Progenitor cell of endocrine pancreas (in vitro differentiated cells): ENCODE measurements around the gene LEAP2. TPM values are rescaled to one million over a fixed set of nuclear protein-coding genes. Genes with fewer than 3 reads are reported as not detected.
"Not testable (repeated sequence)": the region's sequence is repeated elsewhere in the genome, so short reads cannot be mapped to it uniquely, and the experiment has no call there.

Experiments used
- DNase-seq: peaks from one replicate; pipeline ENCODE4 v3.0.0; 2021; ENCODE audit warnings: low spot score; ENCODE audit not compliant: unreplicated experiment
- H3K27ac Mint-ChIP-seq: 2 replicates; pipeline ENCODE4 v1.8.0; 2021; ENCODE audit warnings: mild to moderate bottlenecking, moderate library complexity, mixed read lengths
- H3K27me3 Mint-ChIP-seq: 2 replicates; pipeline ENCODE4 v1.8.0; 2021; ENCODE audit warnings: mixed read lengths
- H3K36me3 Mint-ChIP-seq: 2 replicates; pipeline ENCODE4 v1.8.0; 2022; ENCODE audit warnings: mixed read lengths; ENCODE audit not compliant: insufficient read depth
- H3K4me1 Mint-ChIP-seq: 2 replicates; pipeline ENCODE4 v1.8.0; 2021; ENCODE audit warnings: low read depth, mixed read lengths
- H3K4me3 Mint-ChIP-seq: 2 replicates; pipeline ENCODE4 v1.8.0; 2021; ENCODE audit warnings: low read depth, mild to moderate bottlenecking, moderate library complexity, mixed read lengths
- H3K9me3 Mint-ChIP-seq: 2 replicates; pipeline ENCODE4 v1.8.0; 2021; ENCODE audit warnings: low read depth, mixed read lengths
- total RNA-seq: library from RNA; stranded (reverse); gene quantifications from 2 replicates; pipeline ENCODE4 v1.2.1, GENCODE V29; 2021
- TF ChIP-seq, protein P1 (sequence below): fragments of 200-600 bp; sonication (generic); IDR thresholded peaks from one replicate; pipeline ENCODE4 v1.5.0; 2021; ENCODE audit warnings: antibody characterized with exemption, mild to moderate bottlenecking; ENCODE audit not compliant: unreplicated experiment

The LEAP2 gene
- total RNA-seq, 1 donor from 2014 or later = 1.7 TPM

- Mint-ChIP-seq H3K27ac (no peak overlapping the region), H3K27me3 (no peaks in the 10 kb centered on the region), H3K9me3 (no peaks in the 10 kb centered on the region), H3K36me3 (no peaks in the 10 kb centered on the region), H3K4me1 (peaks cover 5% of the 10 kb centered on the region), H3K4me3 (no peak overlapping the region)
- DNase-seq = no peak
- TF ChIP-seq, protein P1, sequence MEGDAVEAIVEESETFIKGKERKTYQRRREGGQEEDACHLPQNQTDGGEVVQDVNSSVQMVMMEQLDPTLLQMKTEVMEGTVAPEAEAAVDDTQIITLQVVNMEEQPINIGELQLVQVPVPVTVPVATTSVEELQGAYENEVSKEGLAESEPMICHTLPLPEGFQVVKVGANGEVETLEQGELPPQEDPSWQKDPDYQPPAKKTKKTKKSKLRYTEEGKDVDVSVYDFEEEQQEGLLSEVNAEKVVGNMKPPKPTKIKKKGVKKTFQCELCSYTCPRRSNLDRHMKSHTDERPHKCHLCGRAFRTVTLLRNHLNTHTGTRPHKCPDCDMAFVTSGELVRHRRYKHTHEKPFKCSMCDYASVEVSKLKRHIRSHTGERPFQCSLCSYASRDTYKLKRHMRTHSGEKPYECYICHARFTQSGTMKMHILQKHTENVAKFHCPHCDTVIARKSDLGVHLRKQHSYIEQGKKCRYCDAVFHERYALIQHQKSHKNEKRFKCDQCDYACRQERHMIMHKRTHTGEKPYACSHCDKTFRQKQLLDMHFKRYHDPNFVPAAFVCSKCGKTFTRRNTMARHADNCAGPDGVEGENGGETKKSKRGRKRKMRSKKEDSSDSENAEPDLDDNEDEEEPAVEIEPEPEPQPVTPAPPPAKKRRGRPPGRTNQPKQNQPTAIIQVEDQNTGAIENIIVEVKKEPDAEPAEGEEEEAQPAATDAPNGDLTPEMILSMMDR = no peak
These were observed 19.7 kb upstream of the LEAP2 start for GRCh38 chr5:132853790-132854189.

GRCh38 chr5:132854301-132854700 is 19.2 kb upstream of the LEAP2 start:
- no peak overlapping the region for H3K4me3 Mint-ChIP-seq
- H3K27ac Mint-ChIP-seq = no peak overlapping the region
- TF ChIP-seq, protein P1 = no peak
- no peaks in the 10 kb centered on the region for H3K9me3 Mint-ChIP-seq
- no peak for DNase-seq
- peaks cover 3% of the 10 kb centered on the region for H3K4me1 Mint-ChIP-seq
- H3K27me3 Mint-ChIP-seq = no peaks in the 10 kb centered on the region
- no peaks in the 10 kb centered on the region for H3K36me3 Mint-ChIP-seq

DNA sequence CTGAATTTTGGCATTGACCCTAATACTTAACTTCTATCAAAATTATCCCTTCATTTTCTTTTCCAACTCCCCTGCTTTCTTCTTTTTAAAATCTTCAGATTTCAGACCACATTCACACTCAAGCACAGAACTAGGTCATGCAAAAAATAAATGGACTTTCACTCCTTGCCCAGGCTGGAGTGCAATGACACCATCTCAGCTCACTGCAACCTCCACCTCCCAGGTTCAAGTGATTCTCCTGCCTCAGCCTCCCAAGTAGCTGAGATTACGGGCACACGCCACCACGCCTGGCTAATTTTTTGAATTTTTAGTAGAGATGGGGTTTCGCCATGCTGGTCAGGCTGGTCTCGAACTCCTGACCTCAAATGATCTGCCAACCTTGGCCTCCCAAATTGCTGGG is 18.5 kb upstream of the LEAP2 start:
- not testable (repeated sequence) for H3K4me3 Mint-ChIP-seq, H3K27me3 Mint-ChIP-seq, H3K9me3 Mint-ChIP-seq, H3K36me3 Mint-ChIP-seq, H3K4me1 Mint-ChIP-seq, H3K27ac Mint-ChIP-seq, DNase-seq

- Mint-ChIP-seq H3K27ac (no peak overlapping the region), H3K27me3 (no peaks in the 10 kb centered on the region), H3K9me3 (no peaks in the 10 kb centered on the region), H3K4me3 (no peak overlapping the region), H3K36me3 (no peaks in the 10 kb centered on the region), H3K4me1 (peaks cover 3% of the 10 kb centered on the region)
- DNase-seq = no peak
- TF ChIP-seq, protein P1 = no peak
These were observed 17.5 kb upstream of the LEAP2 start for GRCh38 chr5:132856011-132856410.

DNA sequence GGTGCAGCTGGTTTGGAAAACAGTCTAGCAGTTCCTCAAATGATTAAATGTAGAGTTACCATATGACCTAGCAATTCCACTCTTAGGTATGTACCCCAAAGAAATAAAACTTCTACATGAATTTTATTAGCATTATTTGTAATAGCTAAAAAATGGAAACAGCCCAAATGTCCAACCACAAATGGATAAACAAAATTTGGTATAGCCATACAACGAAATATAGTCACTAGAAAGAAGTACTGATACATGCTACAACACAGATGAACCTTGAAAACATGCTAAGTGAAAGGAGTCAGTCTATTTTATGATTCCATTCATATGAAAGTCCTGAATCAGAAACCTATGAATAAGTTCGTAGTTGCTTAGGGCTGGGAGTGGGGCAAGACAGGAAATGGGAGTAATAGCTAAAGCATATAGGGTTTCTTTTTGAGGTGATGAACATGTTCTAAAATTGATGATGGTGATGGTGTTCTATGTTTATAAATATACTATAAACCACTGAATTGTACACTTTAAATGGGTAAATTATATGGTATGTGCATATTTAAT is 13.5 kb upstream of the LEAP2 start:
- Mint-ChIP-seq H3K9me3 (no peaks in the 10 kb centered on the region), H3K4me1 (no peaks in the 10 kb centered on the region), H3K27me3 (no peaks in the 10 kb centered on the region), H3K27ac (no peak overlapping the region), H3K36me3 (no peaks in the 10 kb centered on the region), H3K4me3 (no peak overlapping the region)
- no peak for DNase-seq
- TF ChIP-seq, protein P1 = no peak

DNA sequence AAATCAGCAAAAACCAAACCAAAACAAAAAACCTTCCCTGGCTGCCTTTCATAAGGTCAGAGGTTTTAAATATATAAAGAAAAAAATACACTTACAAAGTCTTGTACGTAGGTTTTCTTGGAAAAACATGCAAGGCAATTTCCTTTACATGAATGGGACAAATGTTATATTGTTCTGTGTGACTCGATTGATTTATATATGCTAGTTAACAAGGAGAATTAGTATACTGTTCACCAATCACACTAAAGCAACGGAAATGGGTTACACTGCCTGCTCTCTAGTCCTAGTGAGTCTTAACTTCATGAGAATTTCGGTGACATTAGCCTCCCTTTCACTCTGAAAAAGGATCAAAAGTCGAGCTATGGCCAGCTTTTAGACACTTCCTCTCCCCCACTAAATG is 12.7 kb upstream of the LEAP2 start:
- H3K4me3 Mint-ChIP-seq = no peak overlapping the region
- H3K36me3 Mint-ChIP-seq = no peaks in the 10 kb centered on the region
- TF ChIP-seq, protein P1 = no peak
- no peak overlapping the region for H3K27ac Mint-ChIP-seq
- no peaks in the 10 kb centered on the region for H3K9me3 Mint-ChIP-seq
- H3K27me3 Mint-ChIP-seq = no peaks in the 10 kb centered on the region
- no peak for DNase-seq
- H3K4me1 Mint-ChIP-seq = peaks cover 5% of the 10 kb centered on the region
